GM12872 (cell line): Measurements from ENCODE around the gene SMARCA4.

Experiments
- CTCF ChIP-seq: IDR thresholded peaks from 3 replicates; pipeline ENCODE4 v1.5.1; 2011; ENCODE audit warnings: low read depth, mild to moderate bottlenecking, low read length, moderate library complexity; ENCODE audit not compliant: insufficient read depth

The SMARCA4 gene

GRCh38 chr19:10964903-10965302, 4.1 kb downstream of the SMARCA4 start:
- no peak for TF ChIP-seq CTCF

GRCh38 chr19:10965398-10965797, 4.6 kb downstream of the SMARCA4 start:
- TF ChIP-seq CTCF = no peak

- TF ChIP-seq CTCF = no peak
Observed at GRCh38 chr19:10966809-10967208, 6.0 kb downstream of the SMARCA4 start.

- peak; percentile 22; the same call in 1 of the 3 replicates for TF ChIP-seq CTCF
Observed at GRCh38 chr19:10968527-10969135, 7.8 kb downstream of the SMARCA4 start.

GRCh38 chr19:10971107-10971726, 10.4 kb downstream of the SMARCA4 start:
- TF ChIP-seq CTCF = no peak

- no peak for TF ChIP-seq CTCF
Observed at GRCh38 chr19:10975374-10976130, 14.7 kb downstream of the SMARCA4 start.

- TF ChIP-seq CTCF = no peak
Observed at GRCh38 chr19:10976131-10976892, 15.5 kb downstream of the SMARCA4 start.
